ENCODE data around the gene ST7. TPM values are rescaled to one million over a fixed set of nuclear protein-coding genes. Genes with fewer than 3 reads are reported as not detected.

The ST7 gene
- total RNA-seq, 1 experiment from 2014 or later, result 12.4 TPM

DNA sequence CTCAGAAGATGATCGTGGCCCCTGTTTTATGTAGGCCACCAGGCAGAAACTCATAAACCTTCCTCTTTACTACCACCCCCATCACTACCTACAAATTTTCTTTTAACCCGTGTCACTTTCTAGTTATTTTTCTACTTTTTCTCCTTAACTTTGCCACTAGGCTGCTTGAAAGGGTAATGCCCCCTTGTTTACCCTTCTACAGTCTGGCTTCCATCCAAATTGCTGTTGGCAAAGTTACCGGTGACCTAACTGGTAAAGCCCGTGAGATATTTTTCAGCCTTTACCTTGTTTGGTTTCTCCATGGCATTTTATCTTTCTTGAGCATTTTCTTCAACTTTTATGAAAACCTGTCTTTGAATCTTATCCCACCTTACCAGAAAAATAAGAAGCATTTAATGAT, 216.6 kb downstream of the ST7 start:
- no peak overlapping the region for H3K4me3 Mint-ChIP-seq
- H3K36me3 Mint-ChIP-seq, result no peaks in the 10 kb centered on the region
- TF ChIP-seq, protein P1, sequence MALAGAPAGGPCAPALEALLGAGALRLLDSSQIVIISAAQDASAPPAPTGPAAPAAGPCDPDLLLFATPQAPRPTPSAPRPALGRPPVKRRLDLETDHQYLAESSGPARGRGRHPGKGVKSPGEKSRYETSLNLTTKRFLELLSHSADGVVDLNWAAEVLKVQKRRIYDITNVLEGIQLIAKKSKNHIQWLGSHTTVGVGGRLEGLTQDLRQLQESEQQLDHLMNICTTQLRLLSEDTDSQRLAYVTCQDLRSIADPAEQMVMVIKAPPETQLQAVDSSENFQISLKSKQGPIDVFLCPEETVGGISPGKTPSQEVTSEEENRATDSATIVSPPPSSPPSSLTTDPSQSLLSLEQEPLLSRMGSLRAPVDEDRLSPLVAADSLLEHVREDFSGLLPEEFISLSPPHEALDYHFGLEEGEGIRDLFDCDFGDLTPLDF (CRISPR knock-in tag; IDR thresholded peaks at IDR 0.05), result no peak
- TF ChIP-seq, protein P2, sequence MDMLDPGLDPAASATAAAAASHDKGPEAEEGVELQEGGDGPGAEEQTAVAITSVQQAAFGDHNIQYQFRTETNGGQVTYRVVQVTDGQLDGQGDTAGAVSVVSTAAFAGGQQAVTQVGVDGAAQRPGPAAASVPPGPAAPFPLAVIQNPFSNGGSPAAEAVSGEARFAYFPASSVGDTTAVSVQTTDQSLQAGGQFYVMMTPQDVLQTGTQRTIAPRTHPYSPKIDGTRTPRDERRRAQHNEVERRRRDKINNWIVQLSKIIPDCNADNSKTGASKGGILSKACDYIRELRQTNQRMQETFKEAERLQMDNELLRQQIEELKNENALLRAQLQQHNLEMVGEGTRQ (CRISPR knock-in tag; IDR thresholded peaks at IDR 0.05), result no peak
- ATAC-seq (no peak), DNase-seq (ENCODE audit: low spot score) (no peak)
- H3K27ac Mint-ChIP-seq, result no peak overlapping the region
- H3K4me1 Mint-ChIP-seq, result peaks cover 19% of the 10 kb centered on the region
- ChIA-PET POLR2A (no interaction called here), CTCF (no interaction called here)
- H3K27me3 Mint-ChIP-seq (ENCODE audit: low read depth), result no peaks in the 10 kb centered on the region
- H3K9me3 Mint-ChIP-seq, result no peaks in the 10 kb centered on the region

DNA sequence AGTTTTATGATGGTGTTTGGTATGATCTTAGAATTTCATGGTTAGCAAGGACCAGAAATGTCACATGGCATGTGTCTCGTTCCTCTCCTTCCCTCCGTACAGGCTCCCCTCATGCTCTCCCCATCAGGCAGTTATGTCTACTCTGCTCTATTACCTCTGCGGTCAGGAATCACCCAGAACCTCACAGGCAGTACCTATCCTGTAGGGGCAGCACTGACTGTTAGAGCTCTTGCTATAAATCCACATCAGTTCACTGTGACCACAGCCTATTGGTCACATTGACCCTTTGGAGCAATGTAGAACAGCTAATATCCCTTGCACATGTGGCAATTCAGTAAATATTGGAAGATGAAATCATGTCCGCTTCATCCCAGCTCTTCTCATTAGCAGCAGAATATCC, 217.8 kb downstream of the ST7 start:
- H3K4me3 Mint-ChIP-seq, result no peak overlapping the region
- no peaks in the 10 kb centered on the region for H3K36me3 Mint-ChIP-seq
- POLR2A ChIA-PET, result interaction anchor here (1.0 kb wide), 1 partner anchor 64 kb away, joined by 3 read pairs; no protein-coding TSS in a partner anchor
- no peak overlapping the region for H3K27ac Mint-ChIP-seq
- CTCF ChIA-PET, result interaction anchor here (0.6 to 1.2 kb wide), 8 partner anchors 9 to 499 kb away, joined by 3 to 8 read pairs (median 3); partner anchors contain the start of gene MET
- DNase-seq (ENCODE audit: low spot score) (peak; percentile 18), ATAC-seq (peak; percentile 99)
- no peaks in the 10 kb centered on the region for H3K27me3 Mint-ChIP-seq (ENCODE audit: low read depth)
- peaks cover 25% of the 10 kb centered on the region for H3K4me1 Mint-ChIP-seq
- no peaks in the 10 kb centered on the region for H3K9me3 Mint-ChIP-seq
- TF ChIP-seq, protein P3, sequence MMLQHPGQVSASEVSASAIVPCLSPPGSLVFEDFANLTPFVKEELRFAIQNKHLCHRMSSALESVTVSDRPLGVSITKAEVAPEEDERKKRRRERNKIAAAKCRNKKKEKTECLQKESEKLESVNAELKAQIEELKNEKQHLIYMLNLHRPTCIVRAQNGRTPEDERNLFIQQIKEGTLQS (CRISPR knock-in tag; conservative IDR thresholded peaks at IDR 0.05), result no peak
- TF ChIP-seq, protein P4, sequence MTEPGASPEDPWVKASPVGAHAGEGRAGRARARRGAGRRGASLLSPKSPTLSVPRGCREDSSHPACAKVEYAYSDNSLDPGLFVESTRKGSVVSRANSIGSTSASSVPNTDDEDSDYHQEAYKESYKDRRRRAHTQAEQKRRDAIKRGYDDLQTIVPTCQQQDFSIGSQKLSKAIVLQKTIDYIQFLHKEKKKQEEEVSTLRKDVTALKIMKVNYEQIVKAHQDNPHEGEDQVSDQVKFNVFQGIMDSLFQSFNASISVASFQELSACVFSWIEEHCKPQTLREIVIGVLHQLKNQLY (CRISPR knock-in tag; IDR thresholded peaks at IDR 0.05), result no peak
- TF ChIP-seq TEAD1 (CRISPR knock-in tag; IDR thresholded peaks at IDR 0.05), result no peak
- no peak for TF ChIP-seq ZNF317 (CRISPR knock-in tag; IDR thresholded peaks at IDR 0.05; ENCODE audit: borderline replicate concordance, low read depth)
- TF ChIP-seq HMGA2 (CRISPR knock-in tag; IDR thresholded peaks at IDR 0.05), result no peak
- TF ChIP-seq ZBTB21 (CRISPR knock-in tag; IDR thresholded peaks at IDR 0.05; ENCODE audit: borderline replicate concordance), result no peak

DNA sequence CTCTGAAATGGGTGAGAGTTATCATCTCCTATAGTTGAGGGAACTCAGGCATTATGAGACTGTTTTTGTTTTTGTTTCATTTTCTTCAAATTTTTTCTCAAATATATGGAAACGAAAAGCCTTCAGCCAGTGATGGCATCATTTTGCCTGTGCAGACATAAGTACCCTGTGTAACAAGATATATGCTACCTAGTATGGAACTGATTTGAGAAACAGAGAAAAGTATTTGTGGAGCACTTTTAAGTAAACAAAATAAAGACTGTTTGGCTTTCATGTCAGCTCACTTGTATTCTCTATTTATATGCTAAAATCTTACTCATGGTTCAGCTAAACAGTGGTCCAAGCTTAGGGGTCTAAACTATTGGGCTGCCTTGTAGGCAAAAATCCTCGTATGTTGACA, 219.0 kb downstream of the ST7 start:
- H3K27ac Mint-ChIP-seq, result no peak overlapping the region
- ATAC-seq, result no peak
- no peaks in the 10 kb centered on the region for H3K36me3 Mint-ChIP-seq
- ChIA-PET CTCF (no interaction called here), POLR2A (no interaction called here)
- H3K4me1 Mint-ChIP-seq, result peaks cover 20% of the 10 kb centered on the region
- H3K27me3 Mint-ChIP-seq (ENCODE audit: low read depth), result no peaks in the 10 kb centered on the region
- TF ChIP-seq SP1 (CRISPR knock-in tag; conservative IDR thresholded peaks at IDR 0.05) (no peak), NR1H2 (CRISPR knock-in tag; IDR thresholded peaks at IDR 0.05) (no peak), FOXJ3 (CRISPR knock-in tag; IDR thresholded peaks at IDR 0.05; ENCODE audit: borderline replicate concordance) (no peak), SMAD4 (CRISPR knock-in tag; IDR thresholded peaks at IDR 0.05) (no peak), GABPB1 (CRISPR knock-in tag; IDR thresholded peaks at IDR 0.05) (no peak), CREB1 (CRISPR knock-in tag; IDR thresholded peaks at IDR 0.05) (no peak), GTF2I (CRISPR knock-in tag; conservative IDR thresholded peaks at IDR 0.05) (no peak), ZNF138 (CRISPR knock-in tag; conservative IDR thresholded peaks at IDR 0.05) (no peak), ZNF423 (CRISPR knock-in tag; IDR thresholded peaks at IDR 0.05) (no peak), PRRX2 (CRISPR knock-in tag; IDR thresholded peaks at IDR 0.05) (no peak), ZNF416 (CRISPR knock-in tag; IDR thresholded peaks at IDR 0.05) (no peak)
- TF ChIP-seq, protein P2 (CRISPR knock-in tag; IDR thresholded peaks at IDR 0.05), result no peak
- TF ChIP-seq, protein P5, sequence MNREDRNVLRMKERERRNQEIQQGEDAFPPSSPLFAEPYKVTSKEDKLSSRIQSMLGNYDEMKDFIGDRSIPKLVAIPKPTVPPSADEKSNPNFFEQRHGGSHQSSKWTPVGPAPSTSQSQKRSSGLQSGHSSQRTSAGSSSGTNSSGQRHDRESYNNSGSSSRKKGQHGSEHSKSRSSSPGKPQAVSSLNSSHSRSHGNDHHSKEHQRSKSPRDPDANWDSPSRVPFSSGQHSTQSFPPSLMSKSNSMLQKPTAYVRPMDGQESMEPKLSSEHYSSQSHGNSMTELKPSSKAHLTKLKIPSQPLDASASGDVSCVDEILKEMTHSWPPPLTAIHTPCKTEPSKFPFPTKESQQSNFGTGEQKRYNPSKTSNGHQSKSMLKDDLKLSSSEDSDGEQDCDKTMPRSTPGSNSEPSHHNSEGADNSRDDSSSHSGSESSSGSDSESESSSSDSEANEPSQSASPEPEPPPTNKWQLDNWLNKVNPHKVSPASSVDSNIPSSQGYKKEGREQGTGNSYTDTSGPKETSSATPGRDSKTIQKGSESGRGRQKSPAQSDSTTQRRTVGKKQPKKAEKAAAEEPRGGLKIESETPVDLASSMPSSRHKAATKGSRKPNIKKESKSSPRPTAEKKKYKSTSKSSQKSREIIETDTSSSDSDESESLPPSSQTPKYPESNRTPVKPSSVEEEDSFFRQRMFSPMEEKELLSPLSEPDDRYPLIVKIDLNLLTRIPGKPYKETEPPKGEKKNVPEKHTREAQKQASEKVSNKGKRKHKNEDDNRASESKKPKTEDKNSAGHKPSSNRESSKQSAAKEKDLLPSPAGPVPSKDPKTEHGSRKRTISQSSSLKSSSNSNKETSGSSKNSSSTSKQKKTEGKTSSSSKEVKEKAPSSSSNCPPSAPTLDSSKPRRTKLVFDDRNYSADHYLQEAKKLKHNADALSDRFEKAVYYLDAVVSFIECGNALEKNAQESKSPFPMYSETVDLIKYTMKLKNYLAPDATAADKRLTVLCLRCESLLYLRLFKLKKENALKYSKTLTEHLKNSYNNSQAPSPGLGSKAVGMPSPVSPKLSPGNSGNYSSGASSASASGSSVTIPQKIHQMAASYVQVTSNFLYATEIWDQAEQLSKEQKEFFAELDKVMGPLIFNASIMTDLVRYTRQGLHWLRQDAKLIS (CRISPR knock-in tag; IDR thresholded peaks at IDR 0.05; ENCODE audit: borderline replicate concordance), result no peak
- TF ChIP-seq, protein P6, sequence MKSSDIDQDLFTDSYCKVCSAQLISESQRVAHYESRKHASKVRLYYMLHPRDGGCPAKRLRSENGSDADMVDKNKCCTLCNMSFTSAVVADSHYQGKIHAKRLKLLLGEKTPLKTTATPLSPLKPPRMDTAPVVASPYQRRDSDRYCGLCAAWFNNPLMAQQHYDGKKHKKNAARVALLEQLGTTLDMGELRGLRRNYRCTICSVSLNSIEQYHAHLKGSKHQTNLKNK (CRISPR knock-in tag; IDR thresholded peaks at IDR 0.05), result no peak
- H3K9me3 Mint-ChIP-seq, result no peaks in the 10 kb centered on the region
- H3K4me3 Mint-ChIP-seq, result no peak overlapping the region
- DNase-seq (ENCODE audit: low spot score), result no peak

Data from WTC11 (cell line).